COR-L47 (cell line): ENCODE data around the gene PFN2.
"Not testable (repeated sequence)": the region's sequence is repeated elsewhere in the genome, so short reads cannot be mapped to it uniquely, and the experiment has no call there.

Experiments
- DNase-seq: peaks from one replicate; lab custom pipeline; 2025; lab: John Stamatoyannopoulos, UW

PFN2 gene

DNA sequence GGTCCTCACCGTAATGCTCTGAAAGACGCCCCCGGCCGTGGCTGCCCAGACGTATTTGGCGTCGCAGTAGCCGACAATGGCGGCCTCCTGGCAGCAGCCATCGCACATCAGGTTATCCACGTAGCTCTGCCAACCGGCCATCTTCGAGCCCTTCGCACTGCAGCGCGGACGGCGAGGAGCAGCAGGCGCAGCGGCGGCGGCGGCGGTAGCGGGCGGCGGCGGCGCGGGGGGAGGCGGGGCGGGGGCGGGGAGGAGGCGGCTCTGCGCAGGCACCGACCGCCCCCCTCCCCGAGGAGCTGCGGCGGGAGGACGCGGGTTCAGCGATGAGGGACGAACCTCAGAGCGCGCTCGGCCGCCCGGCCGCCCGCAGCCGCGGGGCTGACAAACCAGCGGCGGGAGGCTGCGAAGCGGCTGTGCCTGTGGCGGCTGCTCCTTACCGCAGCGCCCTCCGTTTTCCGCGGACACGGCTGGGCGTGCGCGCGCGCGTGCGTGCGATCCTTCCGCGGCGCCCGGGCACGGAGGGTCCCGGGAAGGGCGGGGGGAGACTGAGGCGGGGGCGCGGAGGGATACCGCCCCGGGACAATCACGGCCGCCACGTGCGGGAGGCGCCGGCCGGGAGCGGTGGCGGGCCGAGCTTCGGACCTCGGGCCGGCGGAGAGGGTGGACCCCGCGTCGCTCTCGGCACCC lies at the start of gene PFN2:
PFN2 (minus strand) TSS at position 180 of the 687 bp plus-strand sequence; CDS start at position 141, 39 bp downstream.
- DNase-seq = peak; percentile 95

GRCh38 chr3:150015901-150016300 lies 45.2 kb upstream of the PFN2 start:
- no peak for DNase-seq

- no peak for DNase-seq
These were observed 44.1 kb upstream of the PFN2 start for GRCh38 chr3:150014782-150015181.

GRCh38 chr3:150013801-150014200 lies 43.1 kb upstream of the PFN2 start:
- no peak for DNase-seq

DNA sequence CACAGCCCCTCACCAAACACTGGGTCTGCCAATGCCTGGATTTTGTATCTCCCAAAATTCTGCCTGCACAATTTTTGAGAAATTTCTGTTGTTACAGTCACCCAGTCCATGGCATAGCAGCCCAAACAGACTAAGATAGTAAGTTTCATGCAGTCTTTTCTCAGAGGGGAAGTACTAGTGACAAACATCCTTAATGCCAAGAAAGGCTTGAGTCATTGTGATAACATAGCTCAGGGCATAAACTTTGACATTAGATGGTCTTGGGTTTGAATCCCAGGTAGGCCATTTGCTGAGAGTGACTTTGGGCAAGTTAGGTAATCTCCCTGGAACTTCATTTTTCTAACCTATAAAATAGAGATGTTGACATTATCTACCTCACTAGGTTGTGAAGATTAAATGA lies 36.1 kb upstream of the PFN2 start:
- no peak for DNase-seq

DNA sequence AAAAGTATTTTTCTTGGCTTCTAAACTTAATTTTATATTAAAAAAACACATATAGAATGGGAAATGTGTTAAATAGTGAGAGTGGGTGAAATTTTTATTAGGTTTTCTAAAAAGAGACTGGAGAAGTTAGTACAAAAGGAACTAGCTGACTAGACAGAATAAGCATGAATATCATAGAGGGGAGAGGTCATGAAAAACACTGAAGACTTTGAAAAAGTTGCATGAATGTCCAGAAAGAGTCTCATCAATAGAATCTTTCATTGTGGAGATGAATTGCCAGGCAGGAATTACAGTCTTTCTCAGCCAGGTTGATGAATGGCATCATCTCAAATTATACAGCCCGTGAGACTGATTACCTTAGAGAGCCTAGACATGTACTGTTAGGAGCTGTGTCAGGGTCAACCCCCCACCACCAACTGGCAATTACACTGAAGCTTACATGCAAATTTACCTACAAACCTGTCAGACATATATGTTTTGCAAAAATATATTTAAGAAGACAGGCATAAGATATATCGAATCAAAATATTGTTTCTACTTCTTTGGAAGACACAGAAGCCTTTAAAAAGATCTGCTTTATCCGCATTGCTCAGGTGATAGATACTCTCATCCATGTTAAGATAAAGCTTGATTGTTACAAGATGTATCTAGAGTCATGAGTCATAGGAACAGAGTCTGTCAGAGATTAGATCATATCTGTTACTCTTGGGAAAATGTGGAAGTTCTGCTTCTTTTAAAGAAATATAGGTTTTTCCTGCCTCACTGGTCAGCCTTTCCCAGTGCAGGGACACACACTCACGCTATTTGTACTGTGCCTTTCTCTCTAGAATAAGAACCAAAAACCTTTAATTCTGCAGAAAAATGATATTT lies 34.8 kb upstream of the PFN2 start:
- DNase-seq = no peak

GRCh38 chr3:150000641-150001040 lies 29.9 kb upstream of the PFN2 start:
- DNase-seq = no peak

DNA sequence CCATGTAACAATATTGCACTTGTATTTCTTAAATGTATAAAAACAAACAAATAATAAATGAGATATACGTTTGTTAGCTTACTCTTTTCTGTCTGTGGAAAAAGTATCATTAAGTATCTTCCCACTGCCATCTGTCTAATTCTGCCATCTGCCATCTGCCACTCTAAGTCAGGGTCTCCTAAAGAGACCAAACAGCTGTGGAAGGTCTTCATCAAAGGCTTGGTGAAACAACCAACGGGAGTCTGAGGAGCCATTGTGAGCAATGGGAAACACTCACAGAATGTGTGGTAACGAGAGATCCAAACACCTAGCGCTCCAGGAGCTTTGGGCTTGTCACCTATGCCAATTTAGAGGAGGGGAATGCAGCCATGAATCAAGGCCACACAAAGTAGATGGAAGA lies 28.7 kb upstream of the PFN2 start:
- no peak for DNase-seq

- DNase-seq = no peak
These were observed 28.3 kb upstream of the PFN2 start for GRCh38 chr3:149998946-149999345.

GRCh38 chr3:149992416-149993058 lies 21.8 kb upstream of the PFN2 start:
- DNase-seq = no peak

- no peak for DNase-seq
These were observed 19.8 kb upstream of the PFN2 start for GRCh38 chr3:149990423-149990948.

- no peak for DNase-seq
These were observed 18.6 kb upstream of the PFN2 start for GRCh38 chr3:149989307-149989706.

- DNase-seq = no peak
These were observed 12.9 kb upstream of the PFN2 start for GRCh38 chr3:149983628-149984027.

DNA sequence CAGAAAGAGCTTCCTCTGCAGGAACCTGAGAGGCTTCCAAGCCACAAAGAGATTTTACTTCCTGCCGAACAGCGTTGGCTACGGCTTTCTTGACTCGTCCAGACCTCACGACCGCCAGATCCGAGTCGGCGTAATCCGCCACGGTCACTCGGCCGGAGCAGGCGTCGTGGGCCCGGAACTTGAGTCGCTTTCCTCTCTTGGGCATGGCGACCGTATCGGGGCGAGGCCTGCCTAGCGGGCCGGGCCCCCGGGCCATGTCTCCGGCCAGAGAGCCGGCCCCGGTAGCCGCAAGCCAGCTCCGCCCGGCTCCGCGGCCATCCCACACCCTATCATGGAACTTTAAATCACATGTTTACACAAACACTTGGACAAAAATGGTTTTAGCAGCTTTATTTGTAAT lies 12.4 kb upstream of the PFN2 start:
- DNase-seq = not testable (repeated sequence)

- DNase-seq = not testable (repeated sequence)
These were observed 11.3 kb upstream of the PFN2 start for GRCh38 chr3:149981979-149982378.

GRCh38 chr3:149977386-149977785 lies 6.7 kb upstream of the PFN2 start:
- no peak for DNase-seq

- no peak for DNase-seq
These were observed 5.2 kb upstream of the PFN2 start for GRCh38 chr3:149975919-149976318.

DNA sequence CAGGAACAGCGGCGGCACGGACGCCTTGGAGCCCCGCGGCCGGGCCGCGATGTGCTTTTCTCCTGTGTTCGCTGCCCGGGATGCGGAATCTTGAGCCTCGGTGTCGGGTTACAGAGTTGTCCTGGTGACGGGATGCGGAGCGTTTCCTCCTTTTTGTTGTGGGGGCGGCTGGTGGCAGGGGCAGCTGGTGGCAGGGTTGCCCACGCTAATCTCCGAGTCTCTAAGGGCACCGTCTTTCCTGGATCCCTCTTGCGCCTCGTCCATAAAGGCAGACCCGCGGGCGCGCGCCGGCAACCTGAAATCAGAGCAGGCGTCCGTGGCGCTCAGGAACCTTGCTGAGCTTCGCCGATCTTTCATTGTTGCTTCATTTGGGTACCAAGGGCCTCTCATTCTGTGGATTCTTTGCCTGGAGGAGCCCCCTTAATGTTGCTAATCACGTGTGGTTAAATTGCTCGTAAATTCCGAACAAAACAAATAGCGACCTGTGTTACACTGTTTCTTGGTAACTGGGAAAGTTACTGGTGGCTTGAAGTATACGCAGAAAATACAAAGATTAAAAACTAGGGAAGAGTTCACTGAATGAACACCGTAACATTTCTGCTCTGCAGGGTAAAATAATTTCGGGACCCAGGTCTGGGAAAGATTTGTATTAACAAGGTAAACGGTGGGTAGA lies 844 bp upstream of the PFN2 start:
- peak; percentile 90 for DNase-seq

DNA sequence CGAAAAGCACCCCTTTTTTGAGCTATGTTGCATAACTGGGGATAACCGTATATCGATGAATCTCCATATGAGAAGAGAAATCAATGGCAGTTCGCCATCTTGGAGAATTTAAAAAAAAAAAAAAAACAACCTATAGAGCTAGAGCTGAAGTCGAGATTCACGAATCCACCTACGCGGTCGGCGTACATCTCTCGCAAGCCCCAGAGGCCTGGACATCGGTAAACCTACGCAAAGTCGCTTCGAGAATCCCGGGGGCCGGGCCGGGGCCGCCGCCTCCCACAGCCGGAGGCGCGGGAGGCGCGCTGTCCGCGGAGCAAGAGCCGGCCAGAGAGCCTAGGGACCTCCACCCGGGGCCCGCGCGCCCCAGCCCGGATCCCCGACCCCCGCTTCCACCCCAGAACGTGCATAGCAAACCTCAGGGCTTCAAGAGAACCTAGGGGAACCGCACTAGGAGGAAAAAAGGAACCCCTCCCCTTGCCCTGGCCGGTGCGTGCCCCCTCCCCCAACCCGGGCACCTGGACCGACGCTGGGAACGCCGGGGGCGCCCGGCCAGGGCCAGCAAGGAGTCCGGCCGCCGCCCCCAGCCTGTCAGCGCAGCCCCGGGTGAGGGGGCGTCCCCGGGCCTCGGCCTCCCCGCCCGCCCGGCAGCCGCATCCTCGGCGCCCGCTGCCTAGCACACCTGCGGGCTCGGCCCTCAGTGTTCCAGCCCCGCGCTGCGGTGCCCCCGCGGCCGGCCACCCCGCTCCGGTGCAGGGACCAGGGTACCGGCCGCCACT lies 567 bp downstream of the PFN2 start:
- DNase-seq = peak; percentile 82

GRCh38 chr3:149969110-149969939 lies 1.4 kb downstream of the PFN2 start:
- peak; percentile 85 for DNase-seq
